HG03097 (cell line): ENCODE measurements around the gene ADORA2A.

Experiments
- ATAC-seq: cut with Tn5 transposase; IDR thresholded peaks from one replicate; pipeline ENCODE4 v1.9.1; 2021; ENCODE audit not compliant: unreplicated experiment, low FRiP score

Gene ADORA2A

DNA sequence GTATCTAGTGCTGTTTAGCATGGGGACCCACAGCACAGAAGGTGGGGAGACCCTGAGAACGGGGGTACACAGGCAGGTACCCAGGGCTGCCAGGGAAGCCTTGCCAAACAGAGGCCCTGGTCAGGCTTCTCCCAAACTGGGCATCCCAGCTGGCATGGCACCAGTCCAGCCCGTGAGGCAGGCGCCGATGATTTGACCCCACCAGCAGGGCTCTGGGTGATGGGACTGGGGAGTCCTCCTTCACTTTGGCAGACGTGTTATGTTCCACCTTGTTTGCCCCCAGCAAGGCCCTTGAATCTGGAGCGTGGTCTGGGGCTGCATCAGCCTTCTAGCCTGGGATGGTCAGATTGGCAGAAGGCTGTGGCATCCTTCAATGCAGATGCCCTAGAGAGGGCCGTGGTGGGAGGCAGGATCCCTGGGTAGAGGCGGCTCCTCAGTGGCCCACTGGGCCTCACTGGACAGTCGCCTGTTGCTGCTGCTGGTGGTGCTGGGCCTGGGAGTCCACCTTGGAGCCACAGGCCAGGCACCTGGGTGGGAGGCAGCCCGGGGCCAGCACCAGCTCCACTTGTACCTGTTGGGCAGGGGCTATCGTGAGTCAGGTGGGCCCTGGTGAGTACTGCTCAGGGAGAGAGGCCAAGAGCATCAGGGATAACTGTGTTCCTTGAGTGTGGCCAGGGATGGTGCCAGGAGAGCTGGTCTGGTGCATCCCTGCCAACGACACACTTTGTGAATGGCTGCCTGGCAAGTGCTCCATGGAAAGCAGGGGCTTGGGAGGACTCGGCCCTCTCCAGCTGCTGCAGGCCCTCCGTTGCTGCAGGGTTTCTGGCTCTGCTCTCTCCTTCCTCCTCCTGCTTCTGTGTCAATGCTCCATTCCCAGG is 3.3 kb downstream of the ADORA2A start:
- no peak for ATAC-seq

GRCh38 chr22:24431309-24432034 is 4.1 kb downstream of the ADORA2A start:
- no peak for ATAC-seq

- ATAC-seq = no peak
Observed at GRCh38 chr22:24432059-24432853, 4.9 kb downstream of the ADORA2A start.

GRCh38 chr22:24433001-24433827 is 5.8 kb downstream of the ADORA2A start:
- ATAC-seq = no peak

GRCh38 chr22:24433828-24434470 is 6.5 kb downstream of the ADORA2A start:
- peak; percentile 49 for ATAC-seq

GRCh38 chr22:24434471-24435322 is 7.3 kb downstream of the ADORA2A start:
- ATAC-seq = peak; percentile 50

DNA sequence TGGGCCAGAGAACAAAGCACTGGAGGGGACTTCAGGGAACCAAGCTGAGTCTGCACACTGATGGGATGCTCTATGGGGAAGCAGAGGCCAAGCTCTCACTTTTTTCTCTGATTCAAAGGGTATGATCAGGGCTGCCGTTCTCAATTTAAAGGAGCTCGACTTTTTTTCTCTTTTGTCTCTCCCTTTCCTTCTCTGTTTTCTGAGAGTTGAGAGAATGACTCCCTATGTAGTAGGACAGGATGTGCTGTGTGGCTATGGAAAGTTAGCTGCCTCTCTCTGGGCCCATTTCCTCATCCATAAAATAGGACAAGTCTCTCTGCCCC is 7.9 kb downstream of the ADORA2A start:
- no peak for ATAC-seq

DNA sequence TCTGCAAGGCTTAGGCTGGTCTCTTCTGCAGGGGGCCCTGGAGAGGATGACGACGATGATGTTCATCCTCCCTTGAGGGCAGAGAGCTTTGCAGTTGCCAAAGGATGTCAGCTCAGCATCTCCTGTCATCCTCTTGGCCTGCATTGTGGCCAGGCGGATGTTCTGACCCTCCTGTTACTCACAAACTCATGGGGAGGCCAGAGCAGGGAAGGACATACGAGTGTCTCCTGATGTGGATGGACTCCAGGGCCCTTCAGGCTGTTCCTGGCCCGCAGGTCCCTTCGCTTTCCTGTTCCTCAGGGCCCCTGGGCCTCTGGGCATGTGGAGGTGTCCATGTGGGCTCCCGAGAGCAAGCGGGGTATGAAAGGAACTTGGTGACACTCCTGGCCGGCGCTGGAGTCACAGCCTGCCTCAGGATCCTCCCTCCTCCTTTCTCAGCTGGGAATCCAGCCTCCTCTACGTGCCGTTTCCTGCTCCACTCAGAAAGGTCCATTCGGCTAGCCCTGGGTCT is 8.5 kb downstream of the ADORA2A start:
- no peak for ATAC-seq

GRCh38 chr22:24436553-24436952 is 9.2 kb downstream of the ADORA2A start:
- no peak for ATAC-seq

DNA sequence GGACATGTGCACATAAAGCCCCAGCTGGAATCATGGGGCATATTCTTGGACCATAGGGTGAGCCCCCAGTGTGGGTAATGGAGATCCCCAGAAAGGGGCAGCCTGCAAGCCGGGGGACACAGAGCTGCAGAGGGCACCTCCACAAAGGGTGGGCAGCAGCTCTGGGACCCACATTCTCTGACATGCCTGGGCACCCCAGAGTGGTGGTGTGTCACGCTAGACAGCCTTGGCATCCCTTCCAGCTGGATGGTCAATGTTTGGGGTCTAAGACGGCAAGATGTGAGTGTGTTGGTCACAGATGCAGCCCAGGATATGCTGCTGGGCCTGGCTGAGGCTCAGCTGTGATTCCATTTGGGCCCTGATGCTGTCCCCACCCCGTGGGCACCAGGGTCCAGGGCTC is 9.7 kb downstream of the ADORA2A start:
- no peak for ATAC-seq

DNA sequence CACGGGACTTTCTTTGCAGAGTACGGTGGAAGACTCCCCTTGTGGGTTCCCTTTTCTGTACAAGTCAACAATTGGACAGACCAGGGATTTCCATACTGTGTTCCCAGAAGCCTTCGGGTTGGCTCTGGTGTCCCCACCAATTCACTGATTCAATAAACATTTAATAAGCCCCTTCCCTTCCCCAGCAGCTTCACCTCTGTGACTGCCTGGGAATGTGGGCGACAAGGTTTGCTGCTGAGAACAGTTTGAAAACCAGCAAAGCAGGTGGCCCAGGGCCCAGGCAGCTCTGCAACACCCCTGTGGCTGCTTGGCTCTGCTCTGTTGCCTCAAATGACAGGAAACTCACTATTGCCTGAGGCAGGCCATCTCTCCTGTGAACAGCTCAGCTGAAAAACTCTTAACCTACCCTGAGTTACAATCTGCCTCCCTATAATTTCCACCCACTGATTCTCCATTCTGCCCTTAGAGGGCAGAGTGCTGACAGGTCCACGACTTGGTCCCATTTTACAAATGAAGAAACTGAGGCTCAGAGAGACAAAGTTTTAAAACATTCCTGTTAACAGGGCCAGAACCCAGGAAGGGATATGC is 10.4 kb downstream of the ADORA2A start:
- ATAC-seq = no peak

- ATAC-seq = no peak
Observed at GRCh38 chr22:24440270-24440717, 12.9 kb downstream of the ADORA2A start.

DNA sequence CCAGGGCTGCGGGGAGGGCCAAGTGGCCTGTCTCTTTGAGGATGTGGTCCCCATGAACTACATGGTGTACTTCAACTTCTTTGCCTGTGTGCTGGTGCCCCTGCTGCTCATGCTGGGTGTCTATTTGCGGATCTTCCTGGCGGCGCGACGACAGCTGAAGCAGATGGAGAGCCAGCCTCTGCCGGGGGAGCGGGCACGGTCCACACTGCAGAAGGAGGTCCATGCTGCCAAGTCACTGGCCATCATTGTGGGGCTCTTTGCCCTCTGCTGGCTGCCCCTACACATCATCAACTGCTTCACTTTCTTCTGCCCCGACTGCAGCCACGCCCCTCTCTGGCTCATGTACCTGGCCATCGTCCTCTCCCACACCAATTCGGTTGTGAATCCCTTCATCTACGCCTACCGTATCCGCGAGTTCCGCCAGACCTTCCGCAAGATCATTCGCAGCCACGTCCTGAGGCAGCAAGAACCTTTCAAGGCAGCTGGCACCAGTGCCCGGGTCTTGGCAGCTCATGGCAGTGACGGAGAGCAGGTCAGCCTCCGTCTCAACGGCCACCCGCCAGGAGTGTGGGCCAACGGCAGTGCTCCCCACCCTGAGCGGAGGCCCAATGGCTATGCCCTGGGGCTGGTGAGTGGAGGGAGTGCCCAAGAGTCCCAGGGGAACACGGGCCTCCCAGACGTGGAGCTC is 13.5 kb downstream of the ADORA2A start:
- no peak for ATAC-seq

GRCh38 chr22:24441406-24442351 is 14.3 kb downstream of the ADORA2A start:
- ATAC-seq = no peak

DNA sequence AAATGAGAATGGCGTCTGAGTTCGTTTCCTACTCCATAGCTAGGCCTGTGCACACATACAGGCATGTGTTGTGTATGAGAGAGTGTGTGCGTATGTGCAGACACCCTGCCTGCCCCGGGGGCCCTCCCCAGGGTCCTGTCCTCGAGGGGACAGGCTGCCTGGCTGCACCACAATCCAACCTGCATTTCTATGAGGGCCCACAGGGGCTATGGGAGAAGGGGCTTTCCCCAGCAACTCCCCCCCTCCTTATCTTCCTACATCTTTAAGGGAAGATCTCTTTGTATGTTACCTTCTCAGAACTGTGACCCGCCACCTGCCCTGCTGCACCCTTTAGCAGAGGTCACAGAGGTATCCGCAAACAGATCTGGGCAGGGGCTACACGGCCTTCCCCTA is 14.9 kb downstream of the ADORA2A start:
- no peak for ATAC-seq

GRCh38 chr22:24443668-24444067 is 16.3 kb downstream of the ADORA2A start:
- ATAC-seq = no peak

DNA sequence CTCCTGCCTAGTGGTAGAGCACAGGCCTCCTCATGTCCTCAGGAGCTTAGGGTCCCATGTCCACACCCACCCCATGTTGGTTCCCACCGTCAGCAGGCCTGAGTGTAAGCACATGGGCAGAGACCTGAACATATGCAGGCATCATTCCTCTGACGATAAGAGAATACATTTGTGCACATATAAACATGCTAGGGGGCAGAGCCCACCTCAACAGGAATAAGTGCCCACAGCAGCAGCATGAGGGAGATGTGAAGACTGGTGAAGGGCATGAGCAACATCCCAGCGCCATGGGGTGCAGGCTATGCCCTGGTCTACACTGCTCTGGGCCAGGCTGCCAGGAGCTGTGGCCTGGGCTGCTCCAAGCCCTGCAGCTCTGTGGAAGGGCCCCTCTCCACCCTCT is 16.9 kb downstream of the ADORA2A start:
- ATAC-seq = no peak
